HepG2 (cell line): ENCODE results near the gene SIAE. TPM values are rescaled to one million over a fixed set of nuclear protein-coding genes. Genes with fewer than 3 reads are reported as not detected.

Experiments
- ATAC-seq: fragments of 200-7000 bp; cut with Tn5 transposase; 3 replicates; pipeline ENCODE4 v1.9.1; 2020; ENCODE audit warnings: mild to moderate bottlenecking, moderate library complexity
- BruUV-seq: library from RNA; stranded (reverse); fragments of 400-500 nt; replicated peaks from 2 replicates; lab custom pipeline; 2021; lab: Mats Ljungman, UMichigan
- CTCF ChIA-PET: fragments of 300-600 bp; formaldehyde crosslinking; extraction: SDS; loops from one replicate; lab custom pipeline; 2021; ENCODE audit warnings: low total read pairs, inconsistent platforms, low intra/inter-chr PET ratio; lab: Yijun Ruan, JAX
- POLR2A ChIA-PET: fragments of 350-600 bp; sonication (Branson Sonifier 250); formaldehyde crosslinking; loops from one replicate; lab custom pipeline; 2020; ENCODE audit warnings: antibody characterized with exemption, inconsistent platforms; lab: Yijun Ruan, JAX
- DNase-seq: peaks from one replicate; pipeline ENCODE4 v3.0.0-alpha.2; 2015; ENCODE audit warnings: low spot score
- FAIRE-seq: peaks from 3 replicates; lab custom pipeline; 2011; peaks lifted over from hg19 to GRCh38; lab: Jason Lieb, UNC
- H2AFZ ChIP-seq: one replicate; pipeline ENCODE4 v1.6.1; 2011; ENCODE audit warnings: low read length, inconsistent platforms
- H3K27ac ChIP-seq: fragments of 300-600 bp; 3 replicates; pipeline ENCODE4 v1.8.0; 2011; ENCODE audit warnings: mixed run types, mild to moderate bottlenecking, mixed read lengths, low read length, inconsistent platforms; ENCODE audit not compliant: insufficient read depth; ENCODE audit errors: extremely low read length
- H3K27me3 ChIP-seq, 2 experiments: fragments of 200-600 bp in 1 of 2; 2 replicates in 1 of 2; 3 replicates in 1 of 2; pipeline versions ENCODE4 v1.6.0 to v1.8.0; 2011; ENCODE audit warnings: low read length in 2 of 2, mild to moderate bottlenecking in 2 of 2, moderate library complexity in 2 of 2, inconsistent platforms in 1 of 2; ENCODE audit not compliant: insufficient read depth in 2 of 2, control insufficient read depth in 1 of 2
- H3K36me3 ChIP-seq, 2 experiments: fragments of 200-600 bp in 1 of 2; replicated peaks in 1 of 2; 2 replicates in 1 of 2; 3 replicates in 1 of 2; pipeline versions ENCODE4 v1.5.1 to v1.8.0; 2011; ENCODE audit warnings: low read length in 2 of 2, inconsistent platforms in 1 of 2; ENCODE audit not compliant: insufficient read depth in 2 of 2, control insufficient read depth in 1 of 2
- H3K4me1 ChIP-seq: 2 replicates; pipeline ENCODE4 v1.5.1; 2012; ENCODE audit warnings: low read length, inconsistent platforms; ENCODE audit not compliant: insufficient read depth
- H3K4me2 ChIP-seq: 2 replicates; pipeline ENCODE4 v1.6.0; 2011; ENCODE audit warnings: low read depth, low read length, inconsistent platforms
- H3K4me3 ChIP-seq, 3 experiments: fragments of 200-600 bp in 1 of 3; sonication (generic), shearing (Covaris generic) in 1 of 3; replicated peaks in 1 of 3; 2 replicates each; pipeline ENCODE4 v1.5.1; 2011 to 2016; ENCODE audit warnings: low read length in 3 of 3, inconsistent platforms in 2 of 3, low read depth in 2 of 3, mild to moderate bottlenecking in 2 of 3, control low read depth in 1 of 3, mixed read lengths in 1 of 3; ENCODE audit not compliant: insufficient read depth in 1 of 3
- H3K79me2 ChIP-seq: one replicate; pipeline ENCODE4 v1.6.1; 2011; ENCODE audit warnings: low read length, inconsistent platforms; ENCODE audit not compliant: insufficient read depth
- H3K9ac ChIP-seq: 2 replicates; pipeline ENCODE4 v1.6.0; 2011; ENCODE audit warnings: mild to moderate bottlenecking, low read depth, low read length, inconsistent platforms; ENCODE audit not compliant: insufficient read depth
- H3K9me3 ChIP-seq: 2 replicates; pipeline ENCODE4 v1.5.1; 2012; ENCODE audit warnings: mild to moderate bottlenecking, low read length
- H4K20me1 ChIP-seq: 2 replicates; pipeline ENCODE4 v1.6.0; 2011; ENCODE audit warnings: inconsistent platforms, mild to moderate bottlenecking, low read length, moderate library complexity; ENCODE audit not compliant: insufficient read depth
- BCL6 ChIP-seq: IDR thresholded peaks from 2 replicates; pipeline ENCODE4 v1.6.1; 2016; ENCODE audit warnings: missing genetic modification reagents, missing compliant biosample characterization
- BCLAF1 ChIP-seq: fragments of 450-650 bp; IDR thresholded peaks from 2 replicates; pipeline ENCODE4 v1.6.1; 2017; ENCODE audit warnings: mild to moderate bottlenecking
- FOXC1 ChIP-seq: sonication (generic); formaldehyde crosslinking; IDR thresholded peaks from 2 replicates; pipeline ENCODE4 v1.8.0; 2022; ENCODE audit warnings: mild to moderate bottlenecking, missing genetic modification reagents, borderline replicate concordance
- MXD1 ChIP-seq: sonication (generic); formaldehyde crosslinking; IDR thresholded peaks from 2 replicates; pipeline ENCODE4 v1.4.0; 2020; ENCODE audit warnings: mild to moderate bottlenecking, missing genetic modification reagents
- RBAK ChIP-seq: sonication (generic); formaldehyde crosslinking; IDR thresholded peaks from 2 replicates; pipeline ENCODE4 v1.5.1; 2020; ENCODE audit warnings: mild to moderate bottlenecking, missing genetic modification reagents
- RORA ChIP-seq: sonication (generic); formaldehyde crosslinking; IDR thresholded peaks from 2 replicates; pipeline ENCODE4 v1.5.0; 2020; ENCODE audit warnings: mild to moderate bottlenecking, missing genetic modification reagents, moderate library complexity
- SIN3A ChIP-seq: IDR thresholded peaks from 2 replicates; pipeline ENCODE4 v1.6.1; 2011; ENCODE audit warnings: low read depth, mild to moderate bottlenecking, control low read depth, low read length, borderline replicate concordance
- TFAP4 ChIP-seq: sonication (generic); IDR thresholded peaks from 2 replicates; pipeline ENCODE4 v1.6.1; 2016; ENCODE audit warnings: low read depth, borderline replicate concordance
- ZBTB10 ChIP-seq: sonication (generic); formaldehyde crosslinking; IDR thresholded peaks from 2 replicates; pipeline ENCODE4 v1.4.0; 2020; ENCODE audit warnings: missing genetic modification reagents, borderline replicate concordance
- ZBTB7A ChIP-seq: sonication (generic); formaldehyde crosslinking; IDR thresholded peaks from 2 replicates; pipeline ENCODE4 v1.8.0; 2022; ENCODE audit warnings: mild to moderate bottlenecking, missing genetic modification reagents
- ZBTB8A ChIP-seq: sonication (generic); formaldehyde crosslinking; IDR thresholded peaks from 2 replicates; pipeline ENCODE4 v1.4.0; 2020; ENCODE audit warnings: mild to moderate bottlenecking, low read depth, missing genetic modification reagents, borderline replicate concordance
- ZFP37 ChIP-seq: sonication (generic); formaldehyde crosslinking; IDR thresholded peaks from 2 replicates; pipeline ENCODE4 v1.4.0; 2020; ENCODE audit warnings: missing genetic modification reagents, borderline replicate concordance
- WGBS: methylation state at CpG from one replicate; pipeline ENCODE4 v1.1.6; 2017; ENCODE audit warnings: low lambda C conversion rate; 5-methylcytosine and 5-hydroxymethylcytosine counted together
- in situ Hi-C: cut with HindIII; loops from 2 replicates; pipeline ENCODE4 v1.10.0; 2017; ENCODE audit warnings: low pct_unique_long_range_greater_than_20kb; ENCODE audit not compliant: extremely low pct_ligation_motif_present
- intact Hi-C: fragments of 100-400 bp; cut with micrococcal nuclease; formaldehyde crosslinking; loops from one replicate; pipeline ENCODE4 v1.10.0; 2022; ENCODE audit not compliant: unreplicated experiment
- polyA plus RNA-seq, 8 experiments: library from polyadenylated mRNA; depleted of rRNA in 3 of 8; stranded (reverse) in 7 of 8; unstranded in 1 of 8; fragments of >200 nt; fragmentation: Illumina TruSeq in 4 of 8; extraction: Trizol in 4 of 8; gene quantifications; 2 replicates each; pipeline versions ENCODE4 v1.2.1 to v1.2.3, GENCODE V29; 2011 to 2016; ENCODE audit warnings: low read depth in 4 of 8, missing spikeins in 1 of 8, mixed read lengths in 1 of 8; ENCODE audit not compliant: insufficient read depth in 1 of 8
- total RNA-seq, 5 experiments: library from RNA; depleted of rRNA; stranded (reverse); fragments of >200 nt; fragmentation: Illumina TruSeq; extraction: Trizol; gene quantifications; 2 replicates each; pipeline ENCODE4 v1.2.3, GENCODE V29; 2016; ENCODE audit warnings: low read depth in 1 of 5

SIAE gene
- total and polyA plus RNA-seq, 2 of the 13 experiments (the other 11 are each of a cell fraction or from before 2014, with no cell fraction given), result 7.0 to 22.4 TPM

- Histone ChIP-seq H3K36me3 (no peaks in the 10 kb centered on the region), H3K9ac (no peak overlapping the region), H4K20me1 (no peaks in the 10 kb centered on the region), H3K4me2 (no peak overlapping the region), H3K4me3 (no peak overlapping the region), H3K9me3 (no peaks in the 10 kb centered on the region), H3K27ac (no peak overlapping the region), H3K27me3 (no peaks in the 10 kb centered on the region), H2AFZ (no peak overlapping the region), H3K4me1 (no peaks in the 10 kb centered on the region), H3K79me2 (no peaks in the 10 kb centered on the region)
- POLR2A ChIA-PET, result no interaction called here
- in situ Hi-C loops (no loop called here), intact Hi-C loops (no loop called here)
- CTCF ChIA-PET, result no interaction called here
- FAIRE-seq (no peak), DNase-seq (no peak), ATAC-seq (no peak)
- TF ChIP-seq RBAK (CRISPR knock-in tag) (no peak), TFAP4 (no peak), ZFP37 (CRISPR knock-in tag) (no peak)
- 89% methylated on average over 3 of the region's 3 CpGs for WGBS
- BruUV-seq, result no TSS peak
These were observed 15.0 kb downstream of the SIAE start for GRCh38 chr11:124658501-124658900.

GRCh38 chr11:124657904-124658303, 15.6 kb downstream of the SIAE start:
- no peaks in the 10 kb centered on the region for H3K79me2 ChIP-seq
- DNase-seq, result no peak
- H4K20me1 ChIP-seq, result no peaks in the 10 kb centered on the region
- no peak overlapping the region for H2AFZ ChIP-seq
- no peaks in the 10 kb centered on the region for H3K4me1 ChIP-seq
- no peak overlapping the region for H3K9ac ChIP-seq
- H3K27me3 ChIP-seq, result no peaks in the 10 kb centered on the region
- no peaks in the 10 kb centered on the region for H3K36me3 ChIP-seq
- no TSS peak for BruUV-seq
- intact Hi-C loops, result no loop called here
- 97% methylated on average over 5 of the region's 5 CpGs for WGBS
- no peak overlapping the region for H3K27ac ChIP-seq
- ChIA-PET CTCF (no interaction called here), POLR2A (no interaction called here)
- H3K9me3 ChIP-seq, result no peaks in the 10 kb centered on the region
- no peak for FAIRE-seq
- H3K4me3 ChIP-seq, result no peak overlapping the region
- ATAC-seq, result no peak
- H3K4me2 ChIP-seq, result no peak overlapping the region
- in situ Hi-C loops, result no loop called here
- no peak for TF ChIP-seq RORA (CRISPR knock-in tag)
- TF ChIP-seq ZBTB8A (CRISPR knock-in tag), result no peak
- no peak for TF ChIP-seq BCLAF1
- no peak for TF ChIP-seq ZBTB10 (CRISPR knock-in tag)
- no peak for TF ChIP-seq SIN3A
- TF ChIP-seq BCL6 (CRISPR knock-in tag), result no peak
- no peak for TF ChIP-seq FOXC1 (CRISPR knock-in tag)
- no peak for TF ChIP-seq MXD1 (CRISPR knock-in tag)
- no peak for TF ChIP-seq ZBTB7A (CRISPR knock-in tag)
